Measurements from ENCODE around the gene BIN2.

DNA sequence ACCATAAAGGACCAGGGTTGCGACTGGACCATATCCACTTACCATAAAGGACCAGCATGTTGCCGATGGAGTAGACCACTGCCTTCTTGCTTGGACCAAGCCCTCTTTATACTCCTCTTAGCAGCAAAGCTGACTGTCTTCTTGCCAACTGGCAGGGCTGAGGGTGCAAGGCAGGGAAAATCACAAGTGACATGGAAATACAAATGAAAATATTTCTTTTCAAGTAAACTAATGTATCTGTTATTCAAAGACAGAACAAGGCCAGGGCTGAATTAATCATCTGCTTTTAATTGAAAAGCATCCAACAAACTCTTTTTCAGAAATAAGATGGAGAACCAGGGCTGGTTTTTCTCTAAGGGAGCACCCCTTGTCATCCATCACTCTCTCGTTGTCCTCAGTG, 22.6 kb upstream of the BIN2 start, which contains the start of gene CELA1:
- TF ChIP-seq, protein P1, sequence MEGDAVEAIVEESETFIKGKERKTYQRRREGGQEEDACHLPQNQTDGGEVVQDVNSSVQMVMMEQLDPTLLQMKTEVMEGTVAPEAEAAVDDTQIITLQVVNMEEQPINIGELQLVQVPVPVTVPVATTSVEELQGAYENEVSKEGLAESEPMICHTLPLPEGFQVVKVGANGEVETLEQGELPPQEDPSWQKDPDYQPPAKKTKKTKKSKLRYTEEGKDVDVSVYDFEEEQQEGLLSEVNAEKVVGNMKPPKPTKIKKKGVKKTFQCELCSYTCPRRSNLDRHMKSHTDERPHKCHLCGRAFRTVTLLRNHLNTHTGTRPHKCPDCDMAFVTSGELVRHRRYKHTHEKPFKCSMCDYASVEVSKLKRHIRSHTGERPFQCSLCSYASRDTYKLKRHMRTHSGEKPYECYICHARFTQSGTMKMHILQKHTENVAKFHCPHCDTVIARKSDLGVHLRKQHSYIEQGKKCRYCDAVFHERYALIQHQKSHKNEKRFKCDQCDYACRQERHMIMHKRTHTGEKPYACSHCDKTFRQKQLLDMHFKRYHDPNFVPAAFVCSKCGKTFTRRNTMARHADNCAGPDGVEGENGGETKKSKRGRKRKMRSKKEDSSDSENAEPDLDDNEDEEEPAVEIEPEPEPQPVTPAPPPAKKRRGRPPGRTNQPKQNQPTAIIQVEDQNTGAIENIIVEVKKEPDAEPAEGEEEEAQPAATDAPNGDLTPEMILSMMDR (conservative IDR thresholded peaks at IDR 0.05 in 1 of 2, IDR thresholded peaks at IDR 0.05 in 1 of 2; ENCODE audit: extremely low read depth in 1 of 2, insufficient read depth in 1 of 2, low read depth in 1 of 2, low read length in 2 of 2) = no peak
- TF ChIP-seq EZH2 (IDR thresholded peaks at IDR 0.05; ENCODE audit: borderline replicate concordance, low read length) = no peak
